Suprapubic skin (tissue), 4 donors: ENCODE results near the gene FAM193B.

ENCODE experiments used
- CTCF ChIP-seq, 2 donors: fragments of 200-600 bp in 1 of 2; fragments of 450-650 bp in 1 of 2; sonication (generic) in 1 of 2; IDR thresholded peaks; one replicate each; pipeline ENCODE4 v1.5.1; 2016 to 2019; ENCODE audit warnings: antibody characterized with exemption in 2 of 2, mild to moderate bottlenecking in 1 of 2, moderate library complexity in 1 of 2
- EP300 ChIP-seq: sonication (generic); formaldehyde crosslinking; IDR thresholded peaks from one replicate; pipeline ENCODE4 v1.6.1; 2017; ENCODE audit warnings: antibody characterized with exemption
- POLR2A ChIP-seq, 2 donors: fragments of 450-650 bp; IDR thresholded peaks; one replicate each; pipeline ENCODE4 v1.6.1; 2017; ENCODE audit warnings: antibody characterized with exemption in 2 of 2, mild to moderate bottlenecking in 2 of 2, moderate library complexity in 2 of 2
- POLR2AphosphoS5 ChIP-seq, 3 donors: sonication (generic); formaldehyde crosslinking; IDR thresholded peaks; one replicate each; pipeline ENCODE4 v1.6.1; 2017; ENCODE audit warnings: antibody characterized with exemption in 3 of 3

- no peak for TF ChIP-seq CTCF (IDR thresholded peaks at IDR 0.05)
- TF ChIP-seq POLR2A (IDR thresholded peaks at IDR 0.05), result no peak
- TF ChIP-seq EP300, result no peak
- TF ChIP-seq POLR2AphosphoS5 (IDR thresholded peaks at IDR 0.05), result no peak
These were observed 59.8 kb downstream of the FAM193B start for GRCh38 chr5:177494346-177495195.
